HepG2 (cell line): ENCODE measurements around the gene ZBTB2. TPM values are rescaled to one million over a fixed set of nuclear protein-coding genes. Genes with fewer than 3 reads are reported as not detected.
A peak's percentile ranks its signal among the peaks of the same experiment; 100 is the strongest.

ENCODE experiments used
- ARNTL ChIP-seq: sonication (generic); formaldehyde crosslinking; IDR thresholded peaks from 2 replicates; pipeline ENCODE4 v1.4.0; 2020; ENCODE audit warnings: mild to moderate bottlenecking, missing genetic modification reagents
- ATRX ChIP-seq: sonication (generic); formaldehyde crosslinking; IDR thresholded peaks from 2 replicates; pipeline ENCODE4 v1.4.0; 2020; ENCODE audit warnings: missing genetic modification reagents, borderline replicate concordance
- CEBPZ ChIP-seq: IDR thresholded peaks from 2 replicates; pipeline ENCODE4 v1.6.1; 2012; ENCODE audit warnings: low read length, improper control_type of control experiment
- CENPX ChIP-seq: sonication (generic); formaldehyde crosslinking; IDR thresholded peaks from 2 replicates; pipeline ENCODE4 v1.9.0; 2021; ENCODE audit warnings: mild to moderate bottlenecking, missing genetic modification reagents, moderate library complexity
- ELF1 ChIP-seq: sonication (generic); formaldehyde crosslinking; IDR thresholded peaks from 2 replicates; pipeline ENCODE4 v1.4.0; 2020; ENCODE audit warnings: missing genetic modification reagents
- GLI4 ChIP-seq: sonication (generic); formaldehyde crosslinking; IDR thresholded peaks from 2 replicates; pipeline ENCODE4 v1.5.1; 2020; ENCODE audit warnings: missing genetic modification reagents, mild to moderate bottlenecking, moderate library complexity, borderline replicate concordance
- GMEB2 ChIP-seq: IDR thresholded peaks from 2 replicates; pipeline ENCODE4 v1.6.1; 2016; ENCODE audit warnings: missing biosample characterization, missing genetic modification reagents, low read depth
- HIVEP1 ChIP-seq: sonication (generic); formaldehyde crosslinking; IDR thresholded peaks from 2 replicates; pipeline ENCODE4 v1.4.0; 2020; ENCODE audit warnings: mild to moderate bottlenecking, missing genetic modification reagents
- HNRNPLL ChIP-seq: fragments of 200-400 bp; formaldehyde crosslinking; IDR thresholded peaks from 2 replicates; pipeline ENCODE4 v1.6.1; 2017; ENCODE audit warnings: mild to moderate bottlenecking, low read depth, low read length; ENCODE audit not compliant: poor library complexity, severe bottlenecking
- IKZF1 ChIP-seq: fragments of 450-650 bp; IDR thresholded peaks from 2 replicates; pipeline ENCODE4 v1.7.1; 2016
- MIXL1 ChIP-seq: IDR thresholded peaks from 2 replicates; pipeline ENCODE4 v1.6.1; 2016
- MNT ChIP-seq: fragments of 450-650 bp; IDR thresholded peaks from 2 replicates; pipeline ENCODE4 v1.6.1; 2016
- MTA1 ChIP-seq: sonication (generic); formaldehyde crosslinking; IDR thresholded peaks from 2 replicates; pipeline ENCODE4 v1.4.0; 2020; ENCODE audit warnings: missing genetic modification reagents, mild to moderate bottlenecking, borderline replicate concordance
- NFIC ChIP-seq: IDR thresholded peaks from 2 replicates; pipeline ENCODE4 v1.6.1; 2012; ENCODE audit warnings: mild to moderate bottlenecking, low read length, inconsistent platforms
- NR1H2 ChIP-seq: sonication (generic); formaldehyde crosslinking; IDR thresholded peaks from 2 replicates; pipeline ENCODE4 v1.8.1; 2022; ENCODE audit warnings: low read depth, missing genetic modification reagents, borderline replicate concordance
- PAF1 ChIP-seq: IDR thresholded peaks from 2 replicates; pipeline ENCODE4 v1.6.1; 2016; ENCODE audit warnings: missing genetic modification reagents, missing compliant biosample characterization
- PHF20 ChIP-seq: sonication (generic); formaldehyde crosslinking; IDR thresholded peaks from 2 replicates; pipeline ENCODE4 v1.5.0; 2020; ENCODE audit warnings: mild to moderate bottlenecking, missing genetic modification reagents
- RAD51 ChIP-seq: fragments of 450-650 bp; IDR thresholded peaks from 2 replicates; pipeline ENCODE4 v1.6.1; 2016; ENCODE audit warnings: borderline replicate concordance
- RBAK ChIP-seq: sonication (generic); formaldehyde crosslinking; IDR thresholded peaks from 2 replicates; pipeline ENCODE4 v1.5.1; 2020; ENCODE audit warnings: mild to moderate bottlenecking, missing genetic modification reagents
- REL ChIP-seq: sonication (generic); formaldehyde crosslinking; conservative IDR thresholded peaks from 2 replicates; pipeline ENCODE4 v1.8.0; 2022; ENCODE audit warnings: mild to moderate bottlenecking, missing genetic modification reagents, moderate library complexity
- TAF1 ChIP-seq: sonication (generic); formaldehyde crosslinking; IDR thresholded peaks from 2 replicates; pipeline ENCODE4 v1.4.0; 2020; ENCODE audit warnings: missing genetic modification reagents
- ZBTB14 ChIP-seq: sonication (generic); formaldehyde crosslinking; IDR thresholded peaks from 2 replicates; pipeline ENCODE4 v1.4.0; 2020; ENCODE audit warnings: missing genetic modification reagents
- ZNF382 ChIP-seq: sonication (generic); formaldehyde crosslinking; IDR thresholded peaks from 2 replicates; pipeline ENCODE4 v1.5.0; 2020; ENCODE audit warnings: missing genetic modification reagents, mild to moderate bottlenecking, borderline replicate concordance
- ZNF570 ChIP-seq: sonication (generic); formaldehyde crosslinking; IDR thresholded peaks from 2 replicates; pipeline ENCODE4 v1.4.0; 2020; ENCODE audit warnings: mild to moderate bottlenecking, missing genetic modification reagents, borderline replicate concordance
- ZNF619 ChIP-seq: sonication (generic); formaldehyde crosslinking; IDR thresholded peaks from 2 replicates; pipeline ENCODE4 v1.4.0; 2020; ENCODE audit warnings: mild to moderate bottlenecking, missing genetic modification reagents
- polyA plus RNA-seq, 8 experiments: library from polyadenylated mRNA; depleted of rRNA in 3 of 8; stranded (reverse) in 7 of 8; unstranded in 1 of 8; fragments of >200 nt; fragmentation: Illumina TruSeq in 4 of 8; extraction: Trizol in 4 of 8; gene quantifications; 2 replicates each; pipeline versions ENCODE4 v1.2.1 to v1.2.3, GENCODE V29; 2011 to 2016; ENCODE audit warnings: low read depth in 4 of 8, missing spikeins in 1 of 8, mixed read lengths in 1 of 8; ENCODE audit not compliant: insufficient read depth in 1 of 8
- total RNA-seq, 5 experiments: library from RNA; depleted of rRNA; stranded (reverse); fragments of >200 nt; fragmentation: Illumina TruSeq; extraction: Trizol; gene quantifications; 2 replicates each; pipeline ENCODE4 v1.2.3, GENCODE V29; 2016; ENCODE audit warnings: low read depth in 1 of 5

ZBTB2 gene
- total and polyA plus RNA-seq, 2 of the 13 experiments (the other 11 are each of a cell fraction or from before 2014, with no cell fraction given) = 15.4 to 22.8 TPM

GRCh38 chr6:151390851-151391470 lies 398 bp downstream of the ZBTB2 start (continued):
- no peak for TF ChIP-seq GMEB2 (CRISPR knock-in tag)
- TF ChIP-seq ELF1 (CRISPR knock-in tag) = no peak
- no peak for TF ChIP-seq MIXL1 (CRISPR knock-in tag)
- peak; percentile 65 for TF ChIP-seq MTA1 (CRISPR knock-in tag)
- TF ChIP-seq ATRX (CRISPR knock-in tag) = no peak
- TF ChIP-seq REL = no peak; the same call in 1 of the 2 replicates
- TF ChIP-seq RAD51 = no peak
- TF ChIP-seq HIVEP1 (CRISPR knock-in tag) = no peak
- TF ChIP-seq ZNF570 = 0 out of 2 replicates have a peak, but pooled peaks have one; percentile 63
- no peak for TF ChIP-seq ZNF382 (CRISPR knock-in tag)
- TF ChIP-seq NFIC = no peak
- no peak for TF ChIP-seq ARNTL (CRISPR knock-in tag)
- TF ChIP-seq CEBPZ = no peak
- TF ChIP-seq NR1H2 (CRISPR knock-in tag) = no peak
- TF ChIP-seq TAF1 = peak; percentile 41; the same call in 1 of the 2 replicates
- TF ChIP-seq MNT = no peak
- no peak for TF ChIP-seq IKZF1
- TF ChIP-seq PAF1 (CRISPR knock-in tag) = no peak
- peak; percentile 13; the same call in 1 of the 2 replicates for TF ChIP-seq PHF20 (CRISPR knock-in tag)
- TF ChIP-seq CENPX (CRISPR knock-in tag) = no peak
- TF ChIP-seq ZNF619 (CRISPR knock-in tag) = no peak
- no peak for TF ChIP-seq ZBTB14
- no peak for TF ChIP-seq GLI4
- TF ChIP-seq HNRNPLL = no peak
- no peak for TF ChIP-seq RBAK
